Nucleus accumbens (tissue), 56 donors: ENCODE data around the gene NUP43.
"Not testable (repeated sequence)": the region's sequence is repeated elsewhere in the genome, so short reads cannot be mapped to it uniquely, and the experiment has no call there.

Source experiments
- DNase-seq, 56 donors: peaks; one replicate each; lab custom pipeline; 2025; lab: John Stamatoyannopoulos, UW

Gene NUP43

DNA sequence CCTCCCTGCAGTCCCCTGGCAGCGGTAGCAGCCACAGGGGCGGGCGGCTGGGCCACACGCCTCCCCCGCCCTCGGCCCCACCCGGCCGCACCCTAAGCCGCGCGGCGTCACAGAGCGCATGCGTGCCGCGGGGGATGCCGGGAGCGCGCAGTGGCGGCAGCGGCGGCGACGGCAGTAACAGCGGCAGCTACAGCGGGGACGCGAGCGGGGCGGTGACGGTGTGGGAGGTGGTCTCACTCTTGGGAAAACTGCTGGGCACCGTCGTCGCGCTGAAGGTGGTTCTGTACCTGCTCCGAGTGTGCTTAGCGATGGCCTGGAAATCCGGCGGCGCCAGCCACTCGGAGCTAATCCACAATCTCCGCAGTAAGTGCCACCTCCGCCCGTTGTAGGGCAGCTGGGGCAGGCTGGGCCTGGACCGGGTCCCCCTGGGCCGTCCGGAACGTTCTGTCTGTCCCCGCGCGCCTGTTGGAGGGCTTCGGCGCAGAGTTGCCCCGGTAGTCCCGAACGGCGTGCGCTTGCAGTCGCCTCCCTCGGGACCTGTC lies 3.3 kb upstream of the NUP43 start, which contains the start of gene PCMT1:
Gene PCMT1, plus strand, starts transcription at position 148 of the 542 bp plus-strand sequence. Its CDS starts 161 bp downstream, at position 309.
- DNase-seq = peak in 55 of 56 donors; percentile 12 to 92 (median 83)

DNA sequence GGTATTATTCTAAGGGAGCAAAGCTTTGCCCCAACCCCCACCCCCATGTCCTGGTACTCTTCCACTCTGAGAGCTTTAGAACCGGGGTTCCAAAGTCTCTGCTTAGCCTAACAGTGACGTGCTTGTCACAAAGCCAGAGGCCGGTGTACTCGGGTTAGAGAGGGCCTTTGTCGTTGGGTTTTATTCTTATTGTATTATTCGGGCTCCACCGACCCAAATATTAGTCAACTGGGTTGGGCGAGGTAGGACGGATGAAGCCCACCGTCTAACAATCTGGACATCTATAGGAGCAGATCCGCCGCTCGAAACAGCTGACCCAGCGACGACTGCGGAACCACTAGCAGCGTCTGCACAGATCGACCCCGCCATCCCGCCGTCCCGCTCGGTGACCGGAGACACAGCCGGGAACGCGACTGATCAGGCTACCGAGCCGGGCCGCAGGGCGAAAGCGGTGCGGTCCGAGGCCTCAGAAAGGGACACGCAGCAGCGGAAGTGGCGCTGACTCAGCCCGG lies 2.8 kb upstream of the NUP43 start:
- not testable (repeated sequence) for DNase-seq

DNA sequence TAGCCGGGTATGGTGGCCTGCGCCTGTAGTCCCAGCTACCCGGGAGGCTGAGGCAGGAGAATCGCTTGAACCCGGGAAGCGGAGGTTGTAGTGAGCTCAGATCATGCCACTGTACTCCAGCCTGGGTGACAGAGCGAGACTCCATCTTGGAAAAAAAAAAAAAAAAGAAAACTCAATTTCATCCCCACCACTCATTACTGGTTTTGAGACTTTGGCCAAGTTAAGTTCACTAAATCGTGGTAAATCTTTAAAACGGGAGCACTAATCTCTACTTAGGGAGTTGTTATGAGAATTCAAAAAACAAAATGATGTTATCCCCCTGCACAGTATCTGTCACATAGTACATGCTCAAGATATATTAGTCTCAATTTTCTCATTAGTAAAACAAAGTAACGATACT lies 1.1 kb downstream of the NUP43 start:
- DNase-seq = not testable (repeated sequence)

DNA sequence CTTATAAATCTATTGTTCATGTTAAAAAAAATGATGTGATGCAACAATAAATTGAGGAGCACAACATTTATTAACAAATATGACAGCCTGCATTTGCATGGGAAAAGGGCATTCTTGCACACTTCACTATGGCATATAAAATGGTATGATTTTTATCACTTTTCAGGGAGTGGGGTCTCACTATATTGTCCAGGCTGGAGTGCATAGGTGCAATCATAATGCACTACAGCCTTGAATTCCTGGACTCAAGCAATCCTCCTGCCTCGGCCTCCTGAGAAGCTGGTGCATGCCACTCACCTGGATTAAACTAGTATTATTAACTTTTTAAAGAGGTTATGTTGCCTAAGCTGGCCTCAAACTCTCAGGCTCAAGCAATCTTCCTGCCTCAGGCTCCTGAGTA lies 11.4 kb downstream of the NUP43 start:
- DNase-seq = no peak

DNA sequence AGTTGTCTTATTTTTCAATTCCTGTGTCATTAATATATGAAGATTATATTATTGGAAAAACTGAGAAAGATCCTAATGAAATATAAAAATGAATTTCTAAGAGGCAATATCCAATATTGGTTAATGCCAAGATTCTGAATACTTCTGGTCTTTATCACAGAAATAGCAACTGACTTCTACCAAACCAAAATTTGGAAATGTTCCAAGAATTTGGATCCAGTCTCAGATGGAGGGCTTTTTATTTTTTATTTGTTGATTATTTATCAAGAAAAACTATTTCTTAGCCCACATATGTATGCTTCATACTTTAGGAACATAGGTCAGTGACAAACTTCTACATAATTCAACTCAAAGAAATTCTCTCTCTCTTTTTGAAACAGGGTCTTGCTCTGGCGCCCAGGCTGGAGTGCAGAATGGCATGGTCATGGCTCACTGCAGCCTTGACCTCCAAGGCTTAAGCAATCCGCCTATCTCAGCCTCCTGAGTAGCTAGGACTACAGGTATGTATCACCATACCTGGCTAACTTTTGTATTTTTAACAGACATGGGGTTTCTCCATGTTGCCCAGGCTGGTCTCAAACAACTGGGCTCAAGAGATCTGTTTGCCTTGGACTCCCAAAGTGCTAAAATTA lies 13.1 kb downstream of the NUP43 start:
- DNase-seq = no peak

DNA sequence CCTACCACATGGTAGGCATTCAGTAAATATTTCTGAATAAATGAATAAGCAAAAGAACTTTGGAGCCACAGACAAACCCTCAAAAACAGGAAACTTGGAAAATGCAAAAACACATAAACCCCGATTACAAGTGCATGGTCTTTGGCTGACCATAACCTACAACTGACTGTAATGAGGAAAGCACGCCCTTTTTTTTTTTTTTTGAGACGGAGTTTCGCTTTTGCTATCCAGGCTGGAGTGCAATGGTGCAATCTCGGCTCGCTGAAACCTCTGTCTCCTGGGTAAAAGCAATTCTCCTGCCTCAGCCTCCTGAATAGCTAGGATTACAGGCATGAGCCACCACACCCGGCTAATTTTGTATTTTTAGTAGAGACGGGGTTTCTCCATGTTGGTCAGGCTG lies 16.5 kb downstream of the NUP43 start:
- no peak for DNase-seq

GRCh38 chr6:149728499-149729234 lies 17.7 kb downstream of the NUP43 start:
- DNase-seq = no peak

DNA sequence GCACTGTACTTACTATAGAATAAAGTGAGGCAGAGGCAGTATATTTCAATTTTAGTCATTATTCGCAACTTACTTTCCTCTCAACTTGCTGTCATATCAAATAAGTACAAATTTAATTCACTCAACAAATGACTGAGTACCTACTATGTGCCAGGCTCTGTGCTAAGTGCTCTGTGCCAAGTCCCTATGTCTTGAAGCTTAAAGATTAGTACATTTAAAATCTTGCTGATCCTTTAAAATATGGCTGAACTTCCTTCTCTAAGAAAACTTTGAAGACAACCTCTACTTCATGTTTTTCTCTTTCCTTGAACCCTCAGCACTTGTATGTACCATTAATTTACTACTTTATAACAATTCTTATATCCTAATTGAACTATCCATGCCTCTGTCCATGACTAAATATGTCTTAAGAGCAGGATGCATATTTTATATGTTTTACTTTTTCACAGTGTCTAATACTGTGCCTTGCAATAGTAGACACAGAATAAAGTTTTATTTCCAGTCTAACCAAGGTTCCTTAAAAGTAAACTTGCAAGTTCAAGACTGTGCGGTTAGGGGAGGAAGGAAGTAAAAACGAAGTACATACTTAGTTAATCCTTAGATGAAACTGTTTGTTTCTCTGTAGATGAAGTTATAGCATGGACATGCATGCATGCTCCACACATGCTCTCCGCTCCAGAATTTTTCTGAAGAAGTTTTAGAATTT lies 18.4 kb downstream of the NUP43 start:
- no peak for DNase-seq

DNA sequence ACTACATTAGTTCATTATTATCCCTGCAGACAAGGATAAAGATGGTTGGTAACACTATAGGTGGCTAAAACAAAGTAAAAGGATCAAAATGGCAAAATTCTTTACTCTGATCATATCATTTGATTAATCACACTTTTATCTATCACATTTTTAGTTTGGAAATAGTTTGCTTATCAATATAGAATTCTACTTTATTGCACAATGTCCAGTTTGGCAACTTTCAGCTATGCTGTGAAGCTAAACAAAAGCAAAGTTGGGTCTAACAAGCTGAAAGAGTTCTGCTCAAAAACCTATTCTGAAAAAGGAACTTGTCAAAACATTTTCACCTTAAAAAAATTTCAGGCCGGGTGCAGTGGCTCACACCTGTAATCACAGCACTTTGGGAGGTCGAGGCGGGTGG lies 20.5 kb downstream of the NUP43 start:
- DNase-seq = no peak

- DNase-seq = peak in 37 of 56 donors; percentile 0 to 72 (median 23)
These were observed 22.4 kb downstream of the NUP43 start for GRCh38 chr6:149723771-149724417.

DNA sequence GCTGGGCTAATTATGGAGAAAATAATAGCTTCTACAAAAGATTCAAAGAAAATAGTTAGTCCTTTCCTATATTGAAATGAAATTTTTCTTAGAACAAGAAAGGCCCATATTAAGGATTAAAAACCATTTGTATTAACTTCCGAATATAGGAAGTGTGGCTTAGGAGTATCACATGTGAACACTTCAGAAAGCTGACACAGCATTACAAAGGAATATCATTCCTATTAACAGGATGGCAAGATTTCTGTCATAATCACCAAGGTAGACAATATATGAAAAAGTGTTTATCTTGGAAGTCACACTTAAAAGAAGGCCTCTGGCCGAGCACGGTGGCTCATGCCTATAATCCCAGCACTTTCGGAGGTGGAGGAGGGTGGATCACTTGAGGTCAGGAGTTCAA lies 23.1 kb downstream of the NUP43 start:
- DNase-seq = no peak

- no peak for DNase-seq
These were observed 26.8 kb downstream of the NUP43 start for GRCh38 chr6:149719531-149719930.

- DNase-seq = peak; percentile 9 to 94 (median 84)
These were observed 28.5 kb downstream of the NUP43 start, which contains the start of gene LATS1 for GRCh38 chr6:149717588-149718458. Gene LATS1 (minus strand): TSS chr6:149718101. CDS start chr6:149702126, 15,975 bp downstream.

DNA sequence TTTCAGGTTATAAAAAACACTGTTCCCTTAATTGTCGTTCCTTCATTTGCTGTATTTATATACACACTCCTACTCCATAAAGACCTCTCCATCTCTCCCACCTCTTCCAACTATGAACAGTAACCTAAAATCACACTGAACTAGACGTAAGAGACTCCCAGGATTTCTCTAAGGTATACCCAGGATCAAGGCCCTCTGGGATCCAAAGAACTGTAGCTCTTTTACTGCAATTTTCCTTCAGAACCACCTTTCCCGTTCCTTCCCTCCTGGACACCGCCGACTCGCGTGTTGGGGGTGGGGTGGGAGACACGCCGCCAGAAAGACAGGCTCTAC lies 29.1 kb downstream of the NUP43 start:
- DNase-seq = no peak

GRCh38 chr6:149716181-149716963 lies 30.0 kb downstream of the NUP43 start:
- DNase-seq = no peak

DNA sequence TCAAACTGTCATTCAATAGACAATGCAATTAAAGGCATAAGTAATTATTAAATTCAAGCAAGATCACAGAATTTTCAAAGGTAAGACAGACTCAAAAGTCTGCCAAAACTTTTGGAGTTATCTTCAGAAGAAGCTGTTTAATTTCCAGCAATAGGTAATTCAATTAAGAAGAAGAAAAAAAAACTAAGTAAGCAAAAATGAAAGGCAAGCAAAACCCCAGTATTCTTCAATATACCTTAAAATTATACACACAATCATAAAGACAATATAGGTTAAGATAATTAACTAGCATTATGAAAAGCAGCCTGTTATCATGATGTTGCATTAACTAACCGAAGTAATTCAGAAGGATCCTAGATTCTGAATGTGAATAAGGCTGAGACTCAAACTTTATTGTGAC lies 31.9 kb downstream of the NUP43 start:
- DNase-seq = no peak

DNA sequence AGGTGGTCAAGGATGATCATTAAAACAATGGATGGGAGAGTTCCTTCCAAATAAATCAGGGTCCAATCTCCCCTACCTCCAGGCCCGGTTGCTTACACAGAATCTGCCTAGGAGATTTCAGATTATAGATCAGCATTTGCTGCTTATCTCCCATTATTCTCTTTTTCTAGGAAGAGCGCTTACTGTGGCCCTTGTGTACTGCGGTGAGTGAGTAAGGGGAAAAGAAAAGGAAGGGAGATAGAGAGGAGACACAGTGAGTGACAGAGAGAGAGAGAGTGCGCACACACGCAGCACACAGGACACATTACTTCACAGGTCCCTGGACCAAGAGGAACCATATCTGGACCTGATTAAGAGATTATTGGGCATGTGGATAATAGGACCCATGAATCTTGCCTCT lies 34.6 kb downstream of the NUP43 start:
- DNase-seq = no peak

- no peak for DNase-seq
These were observed 44.6 kb downstream of the NUP43 start for GRCh38 chr6:149701714-149702113.

DNA sequence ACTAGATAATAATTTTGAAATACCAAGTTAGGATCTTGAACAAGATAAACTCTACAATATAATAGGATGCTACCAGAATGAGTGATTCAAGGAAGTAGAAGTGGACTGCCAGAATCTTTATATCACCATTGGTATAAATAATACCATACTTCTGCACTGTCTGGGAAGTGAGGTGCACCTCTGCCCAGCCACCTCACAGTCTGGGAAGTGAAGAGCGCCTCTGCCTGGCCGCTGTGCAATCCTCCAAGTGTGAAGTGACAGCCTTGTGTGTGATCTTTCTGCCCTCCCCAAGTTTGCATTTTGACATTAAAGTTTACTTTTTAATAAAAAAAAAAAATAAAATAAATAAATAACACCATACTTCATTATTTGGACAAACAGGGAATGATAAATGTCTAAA lies 47.2 kb downstream of the NUP43 start:
- DNase-seq = no peak
